A549 treated with AZD2906 at 1 μM for 4 hours (cell line): ENCODE measurements around the gene BTN3A1. TPM values are rescaled to one million over a fixed set of nuclear protein-coding genes. Genes with fewer than 3 reads are reported as not detected.

ENCODE experiments used
- total RNA-seq: library from RNA; stranded (reverse); fragments of 200-300 nt; extraction: Qiagen RNA extraction; gene quantifications from 5 replicates; pipeline ENCODE4 v1.2.3, GENCODE V29; 2022

The BTN3A1 gene
- total RNA-seq: 2.1 to 3.1 TPM (median 2.3 TPM) in 5 replicates

GRCh38 chr6:26401987-26402658 is at the start of gene BTN3A1:
TSS of gene BTN3A1 (plus strand) at chr6:26402275. CDS start at chr6:26405564, 3,289 bp downstream.

GRCh38 chr6:26457806-26458688 is 56.0 kb downstream of the BTN3A1 start, which contains the start of gene BTN2A1:
TSS of gene BTN2A1 (plus strand) at chr6:26457955. CDS start at chr6:26458637, 682 bp downstream.

Other genes starting within 250 kb of the BTN3A1 start
- 2.4 to 3.9 TPM (median 2.9 TPM) in 5 replicates for gene BTN3A2, start 37.1 kb upstream of the BTN3A1 start, total RNA-seq
- gene BTN2A2, start 19.2 kb upstream of the BTN3A1 start, total RNA-seq: 4.6 to 6.5 TPM (median 6.3 TPM) in 5 replicates
- gene BTN3A3, start 38.2 kb downstream of the BTN3A1 start, total RNA-seq: 0.53 to 0.68 TPM (median 0.61 TPM) in 5 replicates
- gene BTN2A1, start 55.7 kb downstream of the BTN3A1 start, total RNA-seq: 15.3 to 22.7 TPM (median 18.6 TPM) in 5 replicates
- not detected in 5 replicates for gene BTN1A1, start 98.0 kb downstream of the BTN3A1 start, total RNA-seq
- 66.2 to 92.8 TPM (median 78.4 TPM) in 5 replicates for gene HMGN4, start 136.1 kb downstream of the BTN3A1 start, total RNA-seq
- gene ABT1, start 194.7 kb downstream of the BTN3A1 start, total RNA-seq: 12.4 to 13.8 TPM (median 13.7 TPM) in 5 replicates